Tibial nerve (tissue), 4 donors: ENCODE measurements around the gene C19orf33. TPM values are rescaled to one million over a fixed set of nuclear protein-coding genes. Genes with fewer than 3 reads are reported as not detected.
"Not testable (repeated sequence)": the region's sequence is repeated elsewhere in the genome, so short reads cannot be mapped to it uniquely, and the experiment has no call there.

Experiments used
- DNase-seq, 2 donors: peaks; one replicate each; pipeline ENCODE4 v3.0.0-alpha.2; 2019; ENCODE audit warnings: low spot score in 2 of 2
- H3K27ac ChIP-seq, 4 donors: fragments of 200-600 bp; sonication (generic) in 3 of 4; one replicate each; pipeline ENCODE4 v1.5.1; 2017 to 2019; ENCODE audit warnings: mild to moderate bottlenecking in 1 of 4
- H3K27me3 ChIP-seq, 2 donors: fragments of 200-600 bp; sonication (generic) in 1 of 2; one replicate each; pipeline versions ENCODE4 v1.5.1 to v1.6.0; 2017 to 2019
- H3K36me3 ChIP-seq, 3 donors: fragments of 200-600 bp; sonication (generic); one replicate each; pipeline ENCODE4 v1.5.1; 2018 to 2019
- H3K4me1 ChIP-seq, 4 donors: fragments of 200-600 bp; sonication (generic) in 3 of 4; one replicate each; pipeline ENCODE4 v1.5.1; 2017 to 2019
- H3K4me3 ChIP-seq, 4 donors: fragments of 200-600 bp; sonication (generic) in 3 of 4; one replicate each; pipeline ENCODE4 v1.5.1; 2017 to 2019; ENCODE audit warnings: mild to moderate bottlenecking in 1 of 4, moderate library complexity in 1 of 4
- H3K9me3 ChIP-seq, 4 donors: fragments of 200-600 bp; sonication (generic) in 3 of 4; one replicate each; pipeline ENCODE4 v1.5.1; 2017 to 2019
- EP300 ChIP-seq, 2 donors: sonication (generic); formaldehyde crosslinking; IDR thresholded peaks; one replicate each; pipeline ENCODE4 v1.6.1; 2017; ENCODE audit warnings: antibody characterized with exemption in 2 of 2, mild to moderate bottlenecking in 1 of 2
- POLR2A ChIP-seq, 2 donors: fragments of 450-650 bp; IDR thresholded peaks; one replicate each; pipeline ENCODE4 v1.6.1; 2017; ENCODE audit warnings: antibody characterized with exemption in 2 of 2, mild to moderate bottlenecking in 2 of 2, moderate library complexity in 2 of 2
- WGBS, 2 donors: methylation state at CpG; one replicate each; pipeline ENCODE4 v1.1.5; 2018; 5-methylcytosine and 5-hydroxymethylcytosine counted together
- total RNA-seq, 4 donors: library from RNA; depleted of rRNA; stranded (reverse); fragments of >200 nt; gene quantifications; one replicate each; pipeline ENCODE4 v1.1.0, GENCODE V29; 2016
- TF ChIP-seq, protein P1 (sequence below), 5 experiments: fragments of 200-600 bp in 3 of 5; fragments of 450-650 bp in 2 of 5; sonication (generic) in 3 of 5; IDR thresholded peaks; one replicate each; pipeline ENCODE4 v1.5.1; 2016 to 2019; ENCODE audit warnings: antibody characterized with exemption in 5 of 5, mild to moderate bottlenecking in 3 of 5, moderate library complexity in 2 of 5

The C19orf33 gene
- total RNA-seq: 100 to 1,000 TPM in 3 of 4 donors, 10 to 100 TPM in 1; 76.8 to 627 (median 335) TPM

DNA sequence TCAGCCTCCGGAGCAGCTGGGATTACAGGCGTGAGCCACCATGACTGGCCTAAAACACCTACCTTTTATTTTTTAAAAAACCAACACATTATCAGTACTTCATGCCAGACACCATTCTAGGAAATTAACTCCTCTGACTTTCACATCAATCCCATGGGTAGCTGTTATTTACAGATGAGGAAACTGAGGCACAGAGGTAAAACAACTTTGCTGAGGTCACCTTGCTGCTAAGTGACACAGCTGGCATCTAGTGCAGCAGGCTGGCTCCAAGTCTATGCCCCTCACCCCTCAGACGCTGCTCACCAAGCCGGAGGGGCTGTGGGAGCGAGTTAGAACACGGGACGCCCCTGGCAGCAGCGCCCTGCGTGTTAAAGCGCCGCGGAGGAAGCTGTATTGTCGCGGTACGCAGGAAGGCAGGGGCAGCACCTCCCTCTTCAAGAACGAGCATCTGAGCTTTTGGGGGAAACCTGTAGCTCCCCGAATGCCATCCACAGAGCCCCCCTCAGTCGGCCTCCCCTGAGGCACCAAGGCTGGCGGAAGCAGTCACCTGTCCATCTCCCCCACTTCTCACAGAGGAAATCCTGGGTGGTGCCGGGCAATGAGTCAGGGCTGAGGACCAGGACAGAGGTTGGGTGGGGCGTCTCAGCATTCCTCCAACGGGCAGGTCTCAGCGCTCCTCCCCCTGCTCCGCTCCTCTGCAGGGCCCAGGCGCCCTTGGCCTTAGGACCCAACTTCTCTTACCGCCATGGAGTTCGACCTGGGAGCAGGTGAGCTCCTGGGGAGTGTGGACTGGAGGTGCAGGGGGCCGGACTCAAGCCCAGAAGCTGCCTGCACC, at the start of gene C19orf33:
Gene C19orf33, plus strand, starts transcription at position 735 of the 835 bp plus-strand sequence. Its CDS starts 11 bp downstream, at position 746.
- WGBS, 2 donors: 59 to 63% methylated on average over 27 to 28 of the region's 28 CpGs
- peak within 1 kb of the TSS in 3 of 4 donors; percentile 63 to 85 (median 76) for H3K27ac ChIP-seq
- H3K4me3 ChIP-seq: peak within 1 kb of the TSS in 3 of 4 donors; percentile 5 to 46 (median 21)
- H3K27me3 ChIP-seq: no peaks in the 10 kb centered on the region
- peaks cover 0 to 56% (median 0%) of the 10 kb centered on the region in 3 donors for H3K36me3 ChIP-seq
- TF ChIP-seq EP300 (IDR thresholded peaks at IDR 0.05): no peak
- TF ChIP-seq, protein P1, sequence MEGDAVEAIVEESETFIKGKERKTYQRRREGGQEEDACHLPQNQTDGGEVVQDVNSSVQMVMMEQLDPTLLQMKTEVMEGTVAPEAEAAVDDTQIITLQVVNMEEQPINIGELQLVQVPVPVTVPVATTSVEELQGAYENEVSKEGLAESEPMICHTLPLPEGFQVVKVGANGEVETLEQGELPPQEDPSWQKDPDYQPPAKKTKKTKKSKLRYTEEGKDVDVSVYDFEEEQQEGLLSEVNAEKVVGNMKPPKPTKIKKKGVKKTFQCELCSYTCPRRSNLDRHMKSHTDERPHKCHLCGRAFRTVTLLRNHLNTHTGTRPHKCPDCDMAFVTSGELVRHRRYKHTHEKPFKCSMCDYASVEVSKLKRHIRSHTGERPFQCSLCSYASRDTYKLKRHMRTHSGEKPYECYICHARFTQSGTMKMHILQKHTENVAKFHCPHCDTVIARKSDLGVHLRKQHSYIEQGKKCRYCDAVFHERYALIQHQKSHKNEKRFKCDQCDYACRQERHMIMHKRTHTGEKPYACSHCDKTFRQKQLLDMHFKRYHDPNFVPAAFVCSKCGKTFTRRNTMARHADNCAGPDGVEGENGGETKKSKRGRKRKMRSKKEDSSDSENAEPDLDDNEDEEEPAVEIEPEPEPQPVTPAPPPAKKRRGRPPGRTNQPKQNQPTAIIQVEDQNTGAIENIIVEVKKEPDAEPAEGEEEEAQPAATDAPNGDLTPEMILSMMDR (IDR thresholded peaks at IDR 0.05): no peak
- no peak for TF ChIP-seq POLR2A (IDR thresholded peaks at IDR 0.05)
- no peaks in the 10 kb centered on the region for H3K9me3 ChIP-seq
- H3K4me1 ChIP-seq: peaks cover 0 to 8% (median 0%) of the 10 kb centered on the region in 4 donors
- no peak for DNase-seq

DNA sequence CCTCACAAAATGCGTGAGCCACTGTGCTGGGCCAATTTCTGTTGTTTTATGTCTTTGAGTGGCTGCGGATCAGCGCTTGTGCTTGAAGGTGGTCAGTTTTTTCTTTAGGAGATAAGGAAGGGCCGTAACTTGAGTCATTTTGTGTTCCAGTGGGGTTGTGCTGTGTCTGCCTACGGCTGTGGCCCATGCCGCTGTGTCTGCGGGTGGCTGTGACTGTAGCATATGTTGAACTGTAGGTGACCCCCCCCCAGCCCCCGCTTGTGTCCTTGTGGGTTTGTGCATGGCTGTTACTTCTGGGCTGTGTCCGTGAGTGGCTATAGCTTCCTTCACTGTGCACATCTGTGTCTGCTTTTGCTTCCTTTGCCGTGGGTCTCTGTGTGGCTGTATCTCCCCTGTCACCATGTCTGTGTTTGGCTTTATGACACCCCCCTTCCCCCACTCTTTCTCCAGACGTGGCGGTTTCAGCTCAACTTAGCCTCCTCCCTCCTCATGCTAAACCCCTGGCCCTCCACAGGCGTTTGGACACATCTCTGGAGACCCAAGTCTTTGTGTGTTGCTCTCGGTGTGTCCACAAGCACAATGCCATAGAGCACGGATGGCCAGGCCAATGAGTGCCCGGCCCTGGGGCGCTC, 48.6 kb upstream of the C19orf33 start:
- Histone ChIP-seq H3K36me3 (no peaks in the 10 kb centered on the region), H3K27me3 (peaks cover 0 to 23% of the 10 kb centered on the region in 2 donors), H3K9me3 (no peaks in the 10 kb centered on the region), H3K27ac (peak overlapping the region in 3 of 4 donors; percentile 62 to 72 (median 71)), H3K4me3 (peak overlapping the region; percentile 26 to 60 (median 40)), H3K4me1 (peaks cover 0 to 40% (median 22%) of the 10 kb centered on the region in 4 donors)
- WGBS, 2 donors: 42 to 51% methylated on average over 15 to 17 of the region's 17 CpGs
- TF ChIP-seq, protein P1 (IDR thresholded peaks at IDR 0.05): no peak
- no peak for TF ChIP-seq POLR2A (IDR thresholded peaks at IDR 0.05)
- no peak for TF ChIP-seq EP300 (IDR thresholded peaks at IDR 0.05)
- DNase-seq: no peak

DNA sequence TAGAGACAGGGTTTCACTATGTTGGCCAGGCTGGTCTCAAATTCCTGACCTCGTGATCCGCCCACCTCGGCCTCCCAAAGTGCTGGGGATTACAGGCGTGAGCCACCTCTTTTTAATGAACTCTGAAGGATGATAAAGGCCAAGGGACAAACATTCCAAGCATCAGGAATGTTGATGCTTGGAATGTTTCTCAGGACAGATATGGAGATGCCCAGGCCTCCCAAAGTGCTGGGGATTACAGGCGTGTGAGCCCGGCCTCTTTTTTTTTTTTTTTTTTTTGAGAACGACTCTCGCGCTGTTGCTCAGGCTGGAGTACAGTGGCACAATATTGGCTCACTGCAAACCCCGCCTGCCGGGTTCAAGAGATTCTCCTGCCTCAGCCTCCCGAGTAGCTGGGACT, 42.1 kb upstream of the C19orf33 start:
- Histone ChIP-seq H3K27me3 (peaks cover 0 to 13% of the 10 kb centered on the region in 2 donors), H3K4me1 (peaks cover 0 to 26% (median 8%) of the 10 kb centered on the region in 4 donors)
- not testable (repeated sequence) for H3K27ac ChIP-seq, H3K9me3 ChIP-seq, H3K4me3 ChIP-seq, DNase-seq, H3K36me3 ChIP-seq
- 92% methylated on average over 12 of the region's 12 CpGs for WGBS, 2 donors

DNA sequence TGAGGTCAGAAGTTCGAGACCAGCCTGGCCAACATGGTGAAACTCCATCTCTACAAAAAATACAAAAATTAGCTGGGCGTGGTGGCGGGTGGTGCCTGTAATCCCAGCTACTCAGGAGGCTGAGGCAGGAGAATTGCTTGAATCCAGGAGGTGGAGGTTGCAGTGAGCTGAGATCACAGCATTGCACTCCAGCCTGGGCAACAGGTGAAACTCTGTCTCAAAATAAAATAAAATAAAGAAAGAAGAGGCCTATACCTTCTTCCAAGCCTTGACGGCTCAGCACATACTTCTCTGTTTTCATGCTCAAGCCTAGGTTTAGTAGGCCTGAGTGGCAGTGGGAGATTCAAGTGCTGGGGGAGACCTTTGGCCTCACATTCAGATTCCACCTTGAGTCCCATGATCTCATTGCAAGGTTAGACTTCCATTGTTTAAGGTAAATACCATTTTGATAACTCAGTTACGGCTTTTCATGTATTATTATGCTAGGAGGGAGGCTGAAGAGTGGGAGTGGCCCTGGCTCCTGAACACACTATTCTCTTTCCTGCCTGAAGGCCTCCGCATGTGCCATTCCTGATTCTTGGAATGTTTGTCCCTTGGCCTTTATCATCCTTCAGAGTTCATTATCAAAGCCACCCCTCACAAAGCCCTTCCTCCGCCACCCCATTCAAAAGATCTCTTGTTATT, 41.3 kb upstream of the C19orf33 start:
- H3K27me3 ChIP-seq: peaks cover 0 to 7% of the 10 kb centered on the region in 2 donors
- H3K36me3 ChIP-seq: no peaks in the 10 kb centered on the region
- no peak for DNase-seq
- no peak overlapping the region for H3K27ac ChIP-seq
- 88 to 91% methylated on average over 7 of the region's 7 CpGs for WGBS, 2 donors
- H3K4me1 ChIP-seq: peaks cover 0 to 33% (median 8%) of the 10 kb centered on the region in 4 donors
- TF ChIP-seq POLR2A (IDR thresholded peaks at IDR 0.05) (no peak), EP300 (IDR thresholded peaks at IDR 0.05) (no peak)
- TF ChIP-seq, protein P1 (IDR thresholded peaks at IDR 0.05): no peak
- no peak overlapping the region for H3K4me3 ChIP-seq
- no peaks in the 10 kb centered on the region for H3K9me3 ChIP-seq

DNA sequence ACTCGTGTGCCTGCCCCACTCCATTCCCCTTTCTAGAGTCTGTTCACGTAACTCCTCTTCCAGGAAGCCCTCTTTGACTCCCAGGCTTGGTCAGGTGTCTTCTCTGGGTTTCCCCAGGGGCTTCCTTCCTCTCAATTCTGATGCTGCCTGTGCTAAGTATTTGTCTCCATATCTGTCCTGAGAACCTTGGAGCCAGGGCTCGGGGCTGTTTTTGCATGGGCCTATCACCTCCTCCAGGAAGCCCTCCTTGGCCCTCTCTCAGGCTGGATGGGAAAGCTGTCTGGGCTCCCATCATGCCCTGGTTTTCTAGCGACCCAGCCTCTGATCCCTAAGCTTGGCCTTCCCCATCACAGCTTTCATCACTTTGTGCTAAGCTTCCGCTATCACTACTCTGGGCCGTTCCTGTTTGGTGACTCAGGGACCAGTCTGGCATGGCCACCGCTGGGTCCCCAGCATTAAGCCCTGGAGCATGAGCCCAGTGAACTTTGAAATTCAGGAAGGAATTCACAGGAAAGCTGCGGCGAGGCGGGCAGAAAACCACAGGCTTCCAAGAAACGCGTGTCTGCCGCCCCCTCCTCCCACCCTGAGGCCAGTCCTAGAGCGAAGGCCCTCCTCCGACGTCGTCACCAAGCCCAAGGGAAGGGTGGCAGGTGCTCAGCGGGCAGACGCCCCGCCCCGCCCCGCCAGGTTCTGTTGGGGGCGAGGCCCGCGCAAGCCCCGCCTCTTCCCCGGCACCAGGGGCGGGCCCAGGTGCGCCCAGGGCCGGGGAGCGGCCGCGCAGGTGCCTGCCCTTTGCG, 40.2 kb upstream of the C19orf33 start:
- Histone ChIP-seq H3K36me3 (no peaks in the 10 kb centered on the region), H3K9me3 (no peaks in the 10 kb centered on the region), H3K4me3 (peak overlapping the region; percentile 25 to 75 (median 69)), H3K27me3 (peaks cover 0 to 7% of the 10 kb centered on the region in 2 donors), H3K4me1 (peaks cover 0 to 41% (median 8%) of the 10 kb centered on the region in 4 donors), H3K27ac (peak overlapping the region in 3 of 4 donors; percentile 82 to 93 (median 86))
- WGBS, 2 donors: 24 to 28% methylated on average over 13 of the region's 34 CpGs
- no peak for DNase-seq
- no peak for TF ChIP-seq POLR2A (IDR thresholded peaks at IDR 0.05)
- TF ChIP-seq, protein P1 (IDR thresholded peaks at IDR 0.05): no peak
- no peak for TF ChIP-seq EP300 (IDR thresholded peaks at IDR 0.05)
